GM18517 (cell line): ENCODE data around the gene LARP1B.
"Not testable (repeated sequence)": the region's sequence is repeated elsewhere in the genome, so short reads cannot be mapped to it uniquely, and the experiment has no call there.

ENCODE experiments used
- ATAC-seq: cut with Tn5 transposase; IDR thresholded peaks from one replicate; pipeline ENCODE4 v1.9.1; 2021; ENCODE audit warnings: mild to moderate bottlenecking, moderate library complexity; ENCODE audit not compliant: unreplicated experiment

LARP1B gene

GRCh38 chr4:128220286-128221235 is 159.4 kb downstream of the LARP1B start:
- peak; percentile 81 for ATAC-seq

DNA sequence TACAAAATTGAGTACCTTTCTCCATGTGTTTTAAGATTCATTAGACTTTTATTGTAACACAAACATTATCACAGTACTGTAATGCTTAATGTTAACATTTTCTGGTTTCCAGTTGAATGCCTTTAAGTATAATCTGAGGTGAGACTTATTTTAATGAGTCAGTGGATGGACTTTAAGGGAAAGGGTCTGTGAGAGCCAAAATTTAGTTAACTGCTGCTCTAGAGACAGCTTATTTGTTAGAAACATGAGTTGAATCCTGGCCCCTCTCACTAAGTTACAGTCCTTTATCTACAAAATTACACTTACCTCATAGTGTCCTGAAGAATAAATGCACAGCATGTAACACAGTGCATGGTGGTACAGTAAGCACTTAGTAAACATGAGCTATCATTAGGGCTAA is 160.5 kb downstream of the LARP1B start:
- ATAC-seq = no peak

GRCh38 chr4:128225148-128225547 is 164.0 kb downstream of the LARP1B start:
- ATAC-seq = no peak

GRCh38 chr4:128227991-128228571 is 167.0 kb downstream of the LARP1B start:
- ATAC-seq = no peak

GRCh38 chr4:128228845-128229795 is 168.0 kb downstream of the LARP1B start:
- no peak for ATAC-seq

- no peak for ATAC-seq
Observed at GRCh38 chr4:128232719-128233118, 171.6 kb downstream of the LARP1B start.

DNA sequence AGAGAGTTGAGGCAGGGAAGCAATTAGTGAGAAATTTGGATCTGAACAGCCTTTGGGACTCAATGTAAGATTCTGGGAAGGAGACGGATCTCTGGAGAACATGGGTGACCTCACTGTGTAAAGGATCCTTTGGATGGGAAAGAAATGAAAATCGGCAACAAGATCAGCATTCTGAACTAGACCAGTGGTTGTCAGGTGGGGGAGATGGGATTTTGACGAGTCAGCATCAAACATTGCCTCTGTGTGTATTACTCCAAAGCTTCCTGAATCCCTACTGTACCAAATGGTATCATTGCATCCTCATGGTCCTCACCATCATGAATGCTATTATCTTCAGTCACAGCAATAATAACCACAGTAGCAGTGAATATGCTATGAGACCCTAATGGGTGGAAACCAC is 173.7 kb downstream of the LARP1B start:
- ATAC-seq = no peak

GRCh38 chr4:128241019-128241418 is 179.9 kb downstream of the LARP1B start:
- ATAC-seq = no peak

- no peak for ATAC-seq
Observed at GRCh38 chr4:128241425-128241913, 180.4 kb downstream of the LARP1B start.

- ATAC-seq = no peak
Observed at GRCh38 chr4:128241981-128242380, 180.9 kb downstream of the LARP1B start.

- ATAC-seq = no peak
Observed at GRCh38 chr4:128242601-128243000, 181.5 kb downstream of the LARP1B start.

DNA sequence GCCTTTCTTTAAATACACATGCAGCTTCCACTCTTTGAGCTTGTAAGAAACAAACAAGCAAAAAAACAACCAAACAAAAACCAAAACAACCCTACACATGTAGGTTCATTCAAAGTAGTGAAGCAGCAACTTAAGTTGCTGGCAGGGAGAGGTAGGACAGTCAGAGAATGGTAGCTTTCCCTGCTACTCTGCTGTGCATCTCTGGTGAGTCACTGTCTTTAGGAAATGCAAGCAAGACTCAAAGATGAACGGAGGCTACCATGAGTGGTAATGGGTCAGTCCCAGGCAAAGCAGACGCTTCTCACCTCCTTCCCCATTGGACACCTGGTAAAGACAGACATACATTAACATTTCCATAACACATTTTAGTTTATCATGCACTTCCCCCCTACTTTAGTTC is 183.3 kb downstream of the LARP1B start:
- ATAC-seq = no peak

- ATAC-seq = not testable (repeated sequence)
Observed at GRCh38 chr4:128245391-128245790, 184.3 kb downstream of the LARP1B start.

DNA sequence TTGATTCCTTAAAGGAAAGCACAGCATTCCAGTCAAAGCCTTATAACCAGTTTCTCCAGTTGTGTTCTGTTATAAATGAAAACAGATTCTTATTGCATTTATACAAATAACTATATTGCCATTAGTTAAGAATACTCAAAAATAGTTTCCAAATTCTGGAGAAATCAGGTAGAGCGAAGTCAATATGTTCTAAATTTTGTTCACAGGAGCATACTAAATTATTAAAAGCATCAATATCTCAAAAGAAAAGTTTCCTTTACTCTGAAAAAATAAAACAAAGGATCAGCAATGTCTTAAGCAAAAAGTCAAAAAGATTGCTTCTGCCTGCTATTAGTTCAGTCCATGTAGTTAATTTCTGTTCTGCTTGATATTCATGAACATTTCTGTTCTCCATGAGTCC is 186.8 kb downstream of the LARP1B start:
- ATAC-seq = no peak

DNA sequence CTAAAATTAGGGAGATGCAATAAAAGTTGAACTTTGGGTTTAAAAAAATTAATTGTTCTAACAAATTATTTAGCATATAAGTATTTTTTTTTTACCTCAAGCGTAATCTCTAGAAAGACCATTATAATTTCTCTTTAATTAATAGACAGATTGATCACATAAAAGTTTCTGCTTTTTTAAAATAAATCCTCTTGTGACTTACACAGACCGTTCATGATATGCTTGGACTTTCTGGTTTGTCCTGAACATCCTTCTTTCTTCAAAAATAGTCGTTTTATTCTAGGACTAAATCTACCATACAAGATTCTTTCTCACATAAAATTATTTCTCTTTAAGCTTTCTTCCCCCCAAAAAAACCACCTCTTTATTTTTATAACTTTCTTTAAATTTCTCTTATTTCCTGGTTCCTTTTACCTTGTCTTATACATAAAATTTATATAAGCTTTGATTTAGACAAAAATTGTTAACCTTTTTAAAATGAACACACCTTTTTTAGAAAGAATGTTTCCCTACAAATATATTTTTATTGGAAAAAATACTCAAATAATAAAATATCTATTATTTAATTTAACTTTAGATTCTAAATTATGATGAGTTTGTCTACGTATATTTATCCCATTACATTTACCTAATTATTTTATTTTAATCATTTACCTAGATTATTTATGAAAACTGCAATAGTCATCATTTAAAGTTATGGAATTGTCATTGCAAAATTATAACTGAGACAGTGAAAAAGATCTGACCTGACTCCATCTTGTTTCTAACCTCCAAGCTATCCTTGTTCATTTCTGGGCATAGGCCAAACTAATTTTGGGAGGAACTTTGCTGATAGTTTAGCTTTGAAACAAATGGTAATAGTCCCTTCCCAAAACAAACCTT is 188.9 kb downstream of the LARP1B start:
- ATAC-seq = no peak

DNA sequence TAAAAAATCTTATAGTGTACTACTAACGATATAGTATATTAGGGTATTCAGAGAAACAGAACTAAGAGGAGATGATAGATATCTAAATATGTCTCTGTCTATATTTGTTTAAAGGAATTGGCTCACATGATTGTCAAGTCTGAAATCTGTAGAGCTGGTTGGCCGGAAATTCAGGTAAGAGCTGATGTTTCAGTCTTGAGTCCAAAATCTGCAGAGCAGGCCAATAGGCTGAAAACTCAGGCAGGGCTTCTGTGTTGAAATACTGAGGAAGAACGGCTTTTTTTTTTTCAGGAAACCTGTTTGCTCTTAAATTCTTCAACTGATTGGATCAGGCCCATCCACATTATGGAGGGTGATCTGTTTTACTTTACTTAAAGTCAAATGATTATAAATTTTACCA is 194.8 kb downstream of the LARP1B start:
- no peak for ATAC-seq

GRCh38 chr4:128256539-128256938 is 195.4 kb downstream of the LARP1B start:
- ATAC-seq = no peak

DNA sequence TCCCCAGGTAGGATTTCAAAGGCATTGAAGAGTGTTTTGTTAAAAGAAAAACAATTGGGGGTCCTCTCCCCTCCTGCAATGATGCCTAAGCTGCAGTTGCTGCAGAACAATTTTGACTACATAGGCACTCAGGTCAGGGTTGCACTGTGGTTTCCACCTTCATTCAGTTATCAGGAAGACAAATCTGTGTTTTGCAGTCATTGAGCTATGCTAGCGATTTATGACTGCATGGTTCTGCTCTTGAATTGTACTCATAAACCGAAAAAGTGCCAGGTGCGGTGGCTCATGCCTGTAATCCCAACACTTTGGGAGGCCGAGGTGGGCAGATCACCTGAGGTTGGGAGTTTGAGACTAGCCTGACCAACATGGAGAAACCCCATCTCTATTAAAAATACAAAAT is 197.1 kb downstream of the LARP1B start:
- ATAC-seq = not testable (repeated sequence)

DNA sequence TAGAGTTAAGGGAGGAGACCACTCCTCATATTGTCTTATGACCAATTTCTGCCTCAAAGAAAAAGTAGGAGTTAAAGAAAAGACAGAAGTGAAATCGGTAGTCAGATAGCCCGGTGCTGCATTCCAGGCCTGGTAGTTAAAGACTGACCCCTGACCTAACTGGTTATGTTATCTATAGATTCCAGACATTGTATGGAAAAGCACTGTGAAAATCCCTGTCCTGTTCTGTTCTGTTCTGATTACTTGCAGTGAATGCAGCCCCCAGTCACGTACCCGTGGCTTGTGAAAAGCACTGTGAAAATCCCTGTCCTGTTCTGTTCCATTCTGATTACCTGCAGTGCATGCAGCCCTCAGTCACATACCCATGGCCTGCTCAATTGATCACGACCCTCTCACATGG is 198.8 kb downstream of the LARP1B start:
- not testable (repeated sequence) for ATAC-seq
